Peyer's patch (tissue), 4 donors: ENCODE measurements around the gene CCDC9B. TPM values are rescaled to one million over a fixed set of nuclear protein-coding genes. Genes with fewer than 3 reads are reported as not detected.
A peak's percentile ranks its signal among the peaks of the same experiment; 100 is the strongest.

Experiments
- DNase-seq, 3 donors: peaks; one replicate each; pipeline ENCODE4 v3.0.0-alpha.2; 2017 to 2019
- H3K27ac ChIP-seq, 4 donors: fragments of 200-600 bp; sonication (generic); one replicate each; pipeline ENCODE4 v1.5.1; 2016 to 2019
- H3K27me3 ChIP-seq, 2 donors: fragments of 200-600 bp; sonication (generic); one replicate each; pipeline ENCODE4 v1.5.1; 2019
- H3K36me3 ChIP-seq, 3 donors: fragments of 200-600 bp; sonication (generic); one replicate each; pipeline ENCODE4 v1.5.1; 2016 to 2019
- H3K4me1 ChIP-seq, 4 donors: fragments of 200-600 bp; sonication (generic); one replicate each; pipeline ENCODE4 v1.5.1; 2016 to 2019
- H3K4me3 ChIP-seq, 4 donors: fragments of 200-600 bp; sonication (generic); 1 replicate in 3 of 4; 2 replicates in 1 of 4; pipeline ENCODE4 v1.5.1; 2016 to 2019; ENCODE audit warnings: mild to moderate bottlenecking in 1 of 4
- H3K9me3 ChIP-seq, 4 donors: fragments of 200-600 bp; sonication (generic); one replicate each; pipeline ENCODE4 v1.5.1; 2016 to 2019; ENCODE audit warnings: mild to moderate bottlenecking in 1 of 4
- CTCF ChIP-seq, 6 experiments: fragments of 450-650 bp in 4 of 6; fragments of 200-600 bp in 2 of 6; sonication (generic) in 1 of 6; IDR thresholded peaks; one replicate each; pipeline ENCODE4 v1.5.1; 2017 to 2019; ENCODE audit warnings: antibody characterized with exemption in 6 of 6, mild to moderate bottlenecking in 3 of 6, moderate library complexity in 1 of 6
- POLR2A ChIP-seq, 2 donors: fragments of 450-650 bp; IDR thresholded peaks; one replicate each; pipeline ENCODE4 v1.5.1; 2017; ENCODE audit warnings: antibody characterized with exemption in 2 of 2, mild to moderate bottlenecking in 2 of 2, moderate library complexity in 2 of 2
- total RNA-seq, 4 donors: library from RNA; depleted of rRNA; stranded (reverse); fragments of >200 nt; gene quantifications; one replicate each; pipeline ENCODE4 v1.1.0, GENCODE V29; 2016

Gene CCDC9B
- total RNA-seq, 4 donors from 2014 or later = 14.4 to 55.6 (median 37.7) TPM

GRCh38 chr15:40343512-40343911, 2.8 kb upstream of the CCDC9B start:
- no peaks in the 10 kb centered on the region for H3K36me3 ChIP-seq
- TF ChIP-seq CTCF (IDR thresholded peaks at IDR 0.05) = no peak
- no peak for TF ChIP-seq POLR2A (IDR thresholded peaks at IDR 0.05)
- H3K27me3 ChIP-seq = no peaks in the 10 kb centered on the region
- no peak for DNase-seq
- peak overlapping the region in 3 of 4 donors; percentile 6 to 99 (median 65) for H3K27ac ChIP-seq
- H3K4me3 ChIP-seq = no peak overlapping the region
- H3K9me3 ChIP-seq = no peaks in the 10 kb centered on the region
- peaks cover 0 to 83% (median 7%) of the 10 kb centered on the region in 4 donors for H3K4me1 ChIP-seq

DNA sequence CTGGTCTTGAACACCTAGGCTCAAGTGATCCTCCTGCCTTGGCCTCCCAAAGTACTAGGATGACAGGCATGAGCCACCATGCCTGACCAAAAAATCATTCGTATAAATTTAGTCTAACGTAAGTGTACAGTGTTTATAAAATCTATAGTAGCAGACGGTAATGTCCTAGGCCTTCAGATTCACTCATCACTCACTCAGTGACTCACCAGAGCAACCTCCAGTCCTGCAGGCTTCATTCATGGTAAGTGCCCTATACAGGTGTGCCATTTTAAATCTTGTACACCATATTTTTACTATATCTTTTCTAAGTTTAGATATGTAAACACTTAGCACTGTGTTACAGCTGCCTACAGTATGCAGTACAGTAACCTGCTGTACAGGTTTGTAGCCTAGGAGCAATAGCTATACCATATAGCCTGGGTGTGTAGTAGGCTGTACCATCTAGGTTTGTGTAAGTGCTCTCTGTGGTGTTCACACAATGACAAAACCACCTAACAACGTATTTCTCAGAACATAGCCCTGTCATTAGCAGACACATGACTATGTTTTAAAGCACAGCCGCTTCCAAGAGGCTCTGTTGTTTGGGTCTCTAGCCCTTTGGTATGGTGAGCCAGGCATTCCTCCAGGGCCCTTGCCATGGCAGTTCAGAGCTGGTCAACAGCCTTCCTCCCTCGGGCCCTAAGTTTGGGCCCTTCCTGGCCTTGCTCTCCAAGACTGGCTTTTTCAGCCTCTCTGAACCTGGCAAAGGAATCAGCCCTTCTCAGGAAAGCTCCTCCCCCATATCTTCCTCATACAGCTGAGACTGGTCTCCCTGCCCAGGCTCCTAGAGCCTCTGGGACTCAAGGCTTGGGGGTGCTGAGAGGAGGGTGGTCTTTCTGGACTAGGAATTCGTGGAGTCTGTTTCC, 1.9 kb upstream of the CCDC9B start:
- no peak for DNase-seq
- H3K27ac ChIP-seq = peak overlapping the region in 3 of 4 donors; percentile 6 to 99 (median 65)

DNA sequence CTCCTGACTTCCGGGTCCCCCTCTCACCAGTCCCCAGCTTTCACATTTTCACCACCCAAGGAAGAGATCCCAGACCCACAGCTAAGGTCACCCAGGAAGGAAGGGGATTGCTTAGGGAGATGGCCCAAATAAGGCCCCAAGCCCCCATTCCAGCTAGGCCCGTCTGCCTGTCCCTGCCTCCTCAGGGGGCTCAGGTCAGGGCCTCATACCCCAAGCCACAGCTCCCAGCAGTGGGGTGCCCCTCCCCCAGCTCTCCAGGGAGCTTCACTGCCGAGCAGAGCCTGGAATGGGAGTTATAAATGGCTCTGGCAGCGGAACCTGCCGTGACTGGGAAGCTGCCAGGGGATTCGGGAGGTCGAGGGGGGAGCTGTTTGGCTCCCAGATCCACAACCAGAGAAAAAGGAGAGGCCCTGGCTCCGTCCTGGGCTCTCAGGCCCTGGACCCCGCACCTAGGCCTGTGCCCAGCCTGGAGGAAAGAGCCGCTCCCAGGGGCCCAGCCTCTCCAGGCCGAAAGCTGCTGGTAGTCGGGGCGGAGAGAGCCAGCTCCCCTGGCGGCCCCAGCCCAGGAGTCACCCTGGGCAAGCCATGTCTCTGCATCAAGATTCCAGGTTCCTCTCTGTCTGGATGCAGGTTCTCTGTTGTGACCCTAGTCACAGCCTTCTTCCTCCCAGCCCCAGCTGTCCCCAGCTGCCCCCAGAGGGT, 550 bp downstream of the CCDC9B start:
- peak in 2 of 3 donors; percentile 66 to 72 for DNase-seq
- no peaks in the 10 kb centered on the region for H3K9me3 ChIP-seq
- peak overlapping the region in 3 of 4 donors; percentile 20 to 59 (median 55) for H3K4me3 ChIP-seq
- peak in 1 of 6 experiments; percentile 18 for TF ChIP-seq CTCF (IDR thresholded peaks at IDR 0.05)
- TF ChIP-seq POLR2A (IDR thresholded peaks at IDR 0.05) = no peak
- H3K27ac ChIP-seq = peak overlapping the region; percentile 71 to 94 (median 88)
- H3K27me3 ChIP-seq = no peaks in the 10 kb centered on the region
- H3K36me3 ChIP-seq = peaks cover 0 to 14% (median 0%) of the 10 kb centered on the region in 3 donors
- H3K4me1 ChIP-seq = peaks cover 0 to 95% (median 7%) of the 10 kb centered on the region in 4 donors

More for the DNA sequence above, 1.9 kb upstream of the CCDC9B start:
- H3K9me3 ChIP-seq = no peaks in the 10 kb centered on the region
- no peaks in the 10 kb centered on the region for H3K27me3 ChIP-seq
- H3K4me3 ChIP-seq = no peak overlapping the region
- H3K36me3 ChIP-seq = no peaks in the 10 kb centered on the region
- TF ChIP-seq CTCF (IDR thresholded peaks at IDR 0.05) (no peak), POLR2A (IDR thresholded peaks at IDR 0.05) (no peak)
- peaks cover 4 to 91% (median 7%) of the 10 kb centered on the region in 4 donors for H3K4me1 ChIP-seq

- Histone ChIP-seq H3K4me1 (peaks cover 2 to 95% (median 9%) of the 10 kb centered on the region in 4 donors), H3K9me3 (no peaks in the 10 kb centered on the region), H3K27ac (peak overlapping the region; percentile 71 to 94 (median 88)), H3K27me3 (no peaks in the 10 kb centered on the region), H3K4me3 (peak overlapping the region in 3 of 4 donors; percentile 20 to 59 (median 55)), H3K36me3 (peaks cover 0 to 14% (median 0%) of the 10 kb centered on the region in 3 donors)
- no peak for DNase-seq
- peak in 1 of 6 experiments; percentile 7 for TF ChIP-seq CTCF (IDR thresholded peaks at IDR 0.05)
- TF ChIP-seq POLR2A (IDR thresholded peaks at IDR 0.05) = no peak
These were observed 1.2 kb downstream of the CCDC9B start for GRCh38 chr15:40339621-40339945.

GRCh38 chr15:40338921-40339620, 1.7 kb downstream of the CCDC9B start:
- DNase-seq = peak in 1 of 3 donors; percentile 53
- TF ChIP-seq CTCF (IDR thresholded peaks at IDR 0.05) = no peak
- TF ChIP-seq POLR2A (IDR thresholded peaks at IDR 0.05) = no peak
- Histone ChIP-seq H3K36me3 (peaks cover 0 to 14% (median 0%) of the 10 kb centered on the region in 3 donors), H3K4me1 (peaks cover 4 to 95% (median 12%) of the 10 kb centered on the region in 4 donors), H3K4me3 (peak overlapping the region in 2 of 4 donors; percentile 55 to 59), H3K27ac (peak overlapping the region; percentile 71 to 94 (median 88)), H3K9me3 (no peaks in the 10 kb centered on the region), H3K27me3 (no peaks in the 10 kb centered on the region)
